Ovary (tissue), 1 donor: Measurements from ENCODE around the gene PRSS21.

Source experiments
- EP300 ChIP-seq: sonication (generic); formaldehyde crosslinking; IDR thresholded peaks from one replicate; pipeline ENCODE4 v1.6.1; 2017; ENCODE audit warnings: antibody characterized with exemption
- POLR2A ChIP-seq: fragments of 450-650 bp; IDR thresholded peaks from one replicate; pipeline ENCODE4 v1.6.1; 2017; ENCODE audit warnings: antibody characterized with exemption, mild to moderate bottlenecking, moderate library complexity

GRCh38 chr16:2858245-2859025 lies 41.4 kb downstream of the PRSS21 start:
- no peak for TF ChIP-seq POLR2A
- TF ChIP-seq EP300: no peak
